ENCODE measurements around the gene DPF1.

- TF ChIP-seq, protein P1, sequence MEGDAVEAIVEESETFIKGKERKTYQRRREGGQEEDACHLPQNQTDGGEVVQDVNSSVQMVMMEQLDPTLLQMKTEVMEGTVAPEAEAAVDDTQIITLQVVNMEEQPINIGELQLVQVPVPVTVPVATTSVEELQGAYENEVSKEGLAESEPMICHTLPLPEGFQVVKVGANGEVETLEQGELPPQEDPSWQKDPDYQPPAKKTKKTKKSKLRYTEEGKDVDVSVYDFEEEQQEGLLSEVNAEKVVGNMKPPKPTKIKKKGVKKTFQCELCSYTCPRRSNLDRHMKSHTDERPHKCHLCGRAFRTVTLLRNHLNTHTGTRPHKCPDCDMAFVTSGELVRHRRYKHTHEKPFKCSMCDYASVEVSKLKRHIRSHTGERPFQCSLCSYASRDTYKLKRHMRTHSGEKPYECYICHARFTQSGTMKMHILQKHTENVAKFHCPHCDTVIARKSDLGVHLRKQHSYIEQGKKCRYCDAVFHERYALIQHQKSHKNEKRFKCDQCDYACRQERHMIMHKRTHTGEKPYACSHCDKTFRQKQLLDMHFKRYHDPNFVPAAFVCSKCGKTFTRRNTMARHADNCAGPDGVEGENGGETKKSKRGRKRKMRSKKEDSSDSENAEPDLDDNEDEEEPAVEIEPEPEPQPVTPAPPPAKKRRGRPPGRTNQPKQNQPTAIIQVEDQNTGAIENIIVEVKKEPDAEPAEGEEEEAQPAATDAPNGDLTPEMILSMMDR (IDR thresholded peaks at IDR 0.05; ENCODE audit: low read depth, low read length), result no peak
- TF ChIP-seq EZH2phosphoT487 (IDR thresholded peaks at IDR 0.05; ENCODE audit: low read depth), result no peak
These were observed 29.8 kb downstream of the DPF1 start for GRCh38 chr19:38194061-38194701.
